H1 (cell line): ENCODE data around the gene TM4SF1. TPM values are rescaled to one million over a fixed set of nuclear protein-coding genes. Genes with fewer than 3 reads are reported as not detected.

ENCODE experiments used
- CTCF ChIA-PET: fragments of 300-600 bp; sonication (Branson Sonifier 250); formaldehyde crosslinking; loops from one replicate; lab custom pipeline; 2021; ENCODE audit not compliant: partially characterized antibody; lab: Charles Lee
- POLR2A ChIA-PET: fragments of 300-600 bp; sonication (Branson Sonifier 250); formaldehyde crosslinking; loops from one replicate; lab custom pipeline; 2021; ENCODE audit warnings: inconsistent platforms; ENCODE audit not compliant: partially characterized antibody; lab: Charles Lee
- DNase-seq, 2 experiments: peaks; one replicate each; pipeline versions ENCODE4 v3.0.0 to v3.0.0-alpha.2; 2010 to 2022; ENCODE audit warnings: low spot score in 2 of 2, low read depth in 1 of 2, mixed read lengths in 1 of 2
- FAIRE-seq: peaks from 2 replicates; lab custom pipeline; 2011; peaks lifted over from hg19 to GRCh38; lab: Jason Lieb, UNC
- H2AFZ ChIP-seq: 2 replicates; pipeline ENCODE4 v1.8.1; 2012; ENCODE audit warnings: low read length, inconsistent platforms
- H2AK5ac ChIP-seq: 2 replicates; pipeline ENCODE4 v1.6.1; 2013; ENCODE audit warnings: low read depth, low read length
- H2BK120ac ChIP-seq: replicated peaks from 2 replicates; pipeline ENCODE3; 2013; ENCODE audit warnings: low read depth, low read length, inconsistent platforms
- H2BK12ac ChIP-seq: 2 replicates; pipeline ENCODE4 v1.6.1; 2013; ENCODE audit warnings: low read depth, low read length
- H2BK15ac ChIP-seq: 2 replicates; pipeline ENCODE4 v1.6.1; 2013; ENCODE audit warnings: low read length
- H2BK20ac ChIP-seq: 2 replicates; pipeline ENCODE4 v1.6.1; 2013; ENCODE audit warnings: low read length
- H2BK5ac ChIP-seq: 2 replicates; pipeline ENCODE4 v1.6.1; 2013; ENCODE audit warnings: low read depth, low read length
- H3K14ac ChIP-seq: 2 replicates; pipeline ENCODE4 v1.6.1; 2013; ENCODE audit warnings: inconsistent platforms; ENCODE audit not compliant: insufficient read length
- H3K18ac ChIP-seq: 2 replicates; pipeline ENCODE4 v1.6.1; 2013; ENCODE audit warnings: low read length; ENCODE audit errors: extremely low read depth
- H3K23ac ChIP-seq: 2 replicates; pipeline ENCODE4 v1.6.1; 2013; ENCODE audit warnings: inconsistent platforms; ENCODE audit not compliant: insufficient read length
- H3K23me2 ChIP-seq: 2 replicates; pipeline ENCODE4 v1.6.1; 2013; ENCODE audit warnings: low read depth, low read length
- H3K27ac ChIP-seq: 2 replicates; pipeline ENCODE4 v1.6.1; 2011; ENCODE audit warnings: low read depth, low read length, inconsistent platforms
- H3K27me3 ChIP-seq, 4 experiments: replicated peaks in 1 of 4; 1 replicate in 1 of 4; 2 replicates in 3 of 4; pipeline versions ENCODE4 v1.6.1 to v1.8.1; 2011 to 2013; ENCODE audit warnings: low read length in 3 of 4, mild to moderate bottlenecking in 3 of 4, inconsistent platforms in 2 of 4, mixed read lengths in 2 of 4, moderate library complexity in 1 of 4; ENCODE audit not compliant: control insufficient read depth in 3 of 4, insufficient read depth in 3 of 4; ENCODE audit errors: extremely low read depth in 1 of 4
- H3K36me3 ChIP-seq, 4 experiments: 2 replicates each; pipeline versions ENCODE4 v1.6.1 to v1.8.1; 2011 to 2013; ENCODE audit warnings: mild to moderate bottlenecking in 4 of 4, low read length in 3 of 4, moderate library complexity in 2 of 4, control low read depth in 1 of 4, inconsistent platforms in 1 of 4; ENCODE audit not compliant: insufficient read depth in 4 of 4, control insufficient read depth in 2 of 4
- H3K4ac ChIP-seq: replicated peaks from 2 replicates; pipeline ENCODE3; 2013; ENCODE audit warnings: low read length, low read depth, mixed read lengths, inconsistent platforms; ENCODE audit not compliant: insufficient read length
- H3K4me1 ChIP-seq, 4 experiments: replicated peaks in 1 of 4; 1 replicate in 1 of 4; 2 replicates in 3 of 4; pipeline versions ENCODE4 v1.6.1 to v1.8.1; 2011 to 2013; ENCODE audit warnings: low read length in 3 of 4, inconsistent platforms in 2 of 4, mixed read lengths in 1 of 4; ENCODE audit not compliant: insufficient read depth in 4 of 4, control insufficient read depth in 3 of 4
- H3K4me2 ChIP-seq, 2 experiments: 2 replicates each; pipeline versions ENCODE4 v1.6.1 to v1.8.1; 2011 to 2013; ENCODE audit warnings: low read depth in 2 of 2, low read length in 2 of 2, control low read depth in 1 of 2, inconsistent platforms in 1 of 2, mild to moderate bottlenecking in 1 of 2; ENCODE audit not compliant: insufficient read depth in 1 of 2
- H3K4me3 ChIP-seq, 4 experiments: fragments of 200-600, 300-600 bp in 1 of 4; sonication (generic), shearing (Covaris generic), sonication (Bioruptor Twin) in 1 of 4; 2 replicates each; pipeline versions ENCODE4 v1.5.1 to v1.8.1; 2011 to 2016; ENCODE audit warnings: low read length in 4 of 4, low read depth in 3 of 4, control low read depth in 2 of 4, inconsistent platforms in 2 of 4, mild to moderate bottlenecking in 2 of 4, mixed read lengths in 1 of 4, moderate library complexity in 1 of 4; ENCODE audit not compliant: insufficient read depth in 2 of 4; ENCODE audit errors: extremely low read depth in 1 of 4
- H3K56ac ChIP-seq: replicated peaks from 2 replicates; pipeline ENCODE3; 2013; ENCODE audit warnings: low read depth, mild to moderate bottlenecking, mixed read lengths, low read length, inconsistent platforms; ENCODE audit not compliant: insufficient read length
- H3K79me1 ChIP-seq: 2 replicates; pipeline ENCODE4 v1.6.1; 2013; ENCODE audit warnings: low read depth, low read length, control low read depth
- H3K79me2 ChIP-seq, 2 experiments: 2 replicates each; pipeline versions ENCODE4 v1.6.1 to v1.8.1; 2012 to 2013; ENCODE audit warnings: low read length in 2 of 2, mild to moderate bottlenecking in 2 of 2, inconsistent platforms in 1 of 2; ENCODE audit not compliant: insufficient read depth in 2 of 2, control insufficient read depth in 1 of 2
- H3K9ac ChIP-seq, 4 experiments: replicated peaks in 1 of 4; 1 replicate in 1 of 4; 2 replicates in 3 of 4; pipeline versions ENCODE4 v1.6.1 to v1.8.1; 2011 to 2013; ENCODE audit warnings: low read depth in 3 of 4, low read length in 3 of 4, control low read depth in 2 of 4, mild to moderate bottlenecking in 2 of 4, moderate library complexity in 2 of 4, inconsistent platforms in 1 of 4; ENCODE audit errors: extremely low read depth in 1 of 4
- H3K9me3 ChIP-seq, 2 experiments: 2 replicates each; pipeline versions ENCODE4 v1.6.1 to v1.8.1; 2012 to 2013; ENCODE audit warnings: mild to moderate bottlenecking in 2 of 2, moderate library complexity in 2 of 2, control low read depth in 1 of 2, inconsistent platforms in 1 of 2, low read depth in 1 of 2, low read length in 1 of 2, mixed read lengths in 1 of 2; ENCODE audit not compliant: insufficient read depth in 2 of 2
- H4K20me1 ChIP-seq, 2 experiments: replicated peaks in 1 of 2; 2 replicates each; pipeline versions ENCODE3 to v1.8.1; 2011 to 2013; ENCODE audit warnings: inconsistent platforms in 2 of 2, low read length in 2 of 2, mild to moderate bottlenecking in 1 of 2; ENCODE audit not compliant: insufficient read depth in 2 of 2, control insufficient read depth in 1 of 2
- H4K5ac ChIP-seq: 2 replicates; pipeline ENCODE4 v1.6.1; 2013; ENCODE audit warnings: low read length, low read depth, mixed read lengths, inconsistent platforms; ENCODE audit not compliant: insufficient read length
- H4K8ac ChIP-seq: 2 replicates; pipeline ENCODE4 v1.8.0; 2013; ENCODE audit warnings: mild to moderate bottlenecking, moderate library complexity, low read length, inconsistent platforms; ENCODE audit not compliant: insufficient read depth; ENCODE audit errors: extremely low read depth
- H4K91ac ChIP-seq: replicated peaks from 2 replicates; pipeline ENCODE3; 2013; ENCODE audit warnings: low read length, mixed read lengths, inconsistent platforms; ENCODE audit not compliant: insufficient read length
- EGR1 ChIP-seq: IDR thresholded peaks from 2 replicates; pipeline ENCODE4 v1.6.1; 2011; ENCODE audit warnings: low read depth, low read length, borderline replicate concordance
- KDM1A ChIP-seq: fragments of 200-600, 300-600 bp; sonication (generic); IDR thresholded peaks from 2 replicates; pipeline ENCODE4 v1.7.1; 2016; ENCODE audit warnings: mild to moderate bottlenecking, low read length, borderline replicate concordance
- TAF7 ChIP-seq: optimal IDR thresholded peaks from 2 replicates; pipeline ENCODE3; 2011; ENCODE audit warnings: low read depth, mild to moderate bottlenecking, inconsistent platforms, low read length, moderate library complexity, borderline replicate concordance
- WGBS, 2 experiments: shearing (Covaris generic) in 1 of 2; methylation state at CpG; one replicate each; pipeline versions ENCODE4 v1.1.6 to v1.1.7; 2013 to 2015; ENCODE audit warnings: low lambda C conversion rate in 2 of 2, mixed read lengths in 2 of 2, inconsistent platforms in 1 of 2, low coverage in 1 of 2, missing lambda C conversion rate in 1 of 2; ENCODE audit not compliant: insufficient replicate concordance in 2 of 2, insufficient coverage in 1 of 2, insufficient read length in 1 of 2; ENCODE audit errors: extremely low coverage in 1 of 2, missing lambda C conversion rate in 1 of 2; 5-methylcytosine and 5-hydroxymethylcytosine counted together
- polyA plus RNA-seq, 7 experiments: library from polyadenylated mRNA; depleted of rRNA in 3 of 7; stranded (reverse) in 5 of 7; unstranded in 2 of 7; fragments of >200 nt in 5 of 7; fragments of 200-250 nt in 2 of 7; gene quantifications; 1 replicate in 5 of 7; 2 replicates in 1 of 7; 4 replicates in 1 of 7; pipeline versions ENCODE4 v1.2.1 to v1.2.3, GENCODE V29; 2011 to 2013; ENCODE audit warnings: missing spikeins in 2 of 7, mixed read lengths in 2 of 7
- total RNA-seq: library from RNA; stranded (reverse); fragmentation: NEBNext Ultra II Directional; extraction: Animal tissue kit (Norgen Biotek cat#: 25700); gene quantifications from 2 replicates; pipeline ENCODE4 v1.2.1, GENCODE V29; 2021

Gene TM4SF1
- total and polyA plus RNA-seq, 2 of the 8 experiments (the other 6 are each of a cell fraction or from before 2014, with no cell fraction given), result 0.26 to 1.3 TPM

DNA sequence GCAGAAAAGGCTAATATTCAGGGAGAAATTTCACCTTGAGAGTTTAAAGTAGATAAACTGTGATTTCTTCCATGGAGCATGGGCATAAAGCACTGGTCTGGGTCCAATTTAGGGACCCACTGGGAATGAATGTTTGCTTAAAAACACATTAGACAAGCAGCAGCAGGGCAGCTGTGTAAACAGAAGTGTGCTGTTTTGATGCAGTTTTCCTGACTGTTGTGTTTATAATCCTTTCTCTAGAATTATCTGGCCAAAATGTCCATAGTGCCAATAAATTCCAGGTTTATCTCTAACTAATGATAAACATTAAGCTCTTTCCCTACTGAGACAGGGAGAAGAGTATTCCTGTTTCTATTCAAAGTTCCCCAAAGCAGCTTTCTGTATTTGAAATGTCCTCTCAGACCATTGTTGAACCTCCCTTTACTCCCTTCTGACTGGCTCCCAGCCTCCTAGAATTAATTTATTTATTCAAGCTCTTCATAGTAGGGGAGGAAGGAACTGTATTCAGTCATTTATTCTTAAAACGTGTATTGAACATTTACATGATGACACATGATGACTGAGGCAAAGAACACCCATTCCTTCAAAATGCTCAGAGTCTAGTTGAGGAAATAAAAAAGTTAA is 37.0 kb downstream of the TM4SF1 start:
- Histone ChIP-seq H2AK5ac (no peak overlapping the region), H3K9me3 (no peaks in the 10 kb centered on the region), H2BK12ac (no peak overlapping the region), H3K23me2 (no peaks in the 10 kb centered on the region; the same call in 1 of the 2 replicates), H3K79me2 (no peaks in the 10 kb centered on the region), H3K9ac (no peak overlapping the region), H3K4me1 (peaks cover 0 to 3% (median 2%) of the 10 kb centered on the region in 4 experiments; a peak in 4 of 7 replicates), H4K20me1 (no peaks in the 10 kb centered on the region), H3K36me3 (no peaks in the 10 kb centered on the region), H2BK20ac (no peak overlapping the region), H2BK15ac (no peak overlapping the region), H3K4ac (no peak overlapping the region), H3K23ac (no peak overlapping the region), H3K4me3 (no peak overlapping the region), H4K91ac (no peak overlapping the region), H4K8ac (no peak overlapping the region), H2AFZ (no peak overlapping the region), H2BK5ac (no peak overlapping the region), H3K14ac (no peak overlapping the region), H4K5ac (no peak overlapping the region), H2BK120ac (no peak overlapping the region), H3K79me1 (no peaks in the 10 kb centered on the region), H3K27me3 (no peaks in the 10 kb centered on the region), H3K56ac (no peak overlapping the region), H3K27ac (no peak overlapping the region), H3K18ac (no peak overlapping the region), H3K4me2 (no peak overlapping the region)
- ChIA-PET CTCF (interaction anchor here (1.1 to 2.6 kb wide), 5 partner anchors 12 to 390 kb away, joined by 3 to 13 read pairs (median 3); no protein-coding TSS in a partner anchor), POLR2A (no interaction called here)
- DNase-seq (no peak), FAIRE-seq (no peak)
- 73% methylated on average over 1 of the region's 1 CpG; no CpG with 5 or more reads in 1 of the 2 experiments for WGBS, 2 experiments
- no peak for TF ChIP-seq KDM1A
- no peak for TF ChIP-seq EGR1
- no peak for TF ChIP-seq TAF7
